ENCODE results near the gene C1orf50.
"Not testable (repeated sequence)": the region's sequence is repeated elsewhere in the genome, so short reads cannot be mapped to it uniquely, and the experiment has no call there.

The C1orf50 gene

GRCh38 chr1:42766741-42767509 is at the start of gene C1orf50, which contains the start of gene P3H1:
Gene C1orf50, plus strand, starts transcription at chr1:42767249. Its CDS starts 63 bp downstream, at chr1:42767312.
Gene P3H1, minus strand, starts transcription at chr1:42767028. Its CDS starts 57 bp downstream, at chr1:42766971.
- DNase-seq (ENCODE audit: low read depth in 3 of 3, low spot score in 1 of 3): peak; percentile 98 to 99 (median 99)

GRCh38 chr1:42720868-42721267 is 46.2 kb upstream of the C1orf50 start:
- no peak for DNase-seq (ENCODE audit: low read depth in 3 of 3, low spot score in 1 of 3)

GRCh38 chr1:42721926-42722325 is 45.1 kb upstream of the C1orf50 start:
- DNase-seq (ENCODE audit: low read depth in 3 of 3, low spot score in 1 of 3): no peak

GRCh38 chr1:42722403-42722802 is 44.6 kb upstream of the C1orf50 start:
- DNase-seq (ENCODE audit: low read depth in 3 of 3, low spot score in 1 of 3): not testable (repeated sequence)

- DNase-seq (ENCODE audit: low read depth in 3 of 3, low spot score in 1 of 3): no peak
These were observed 43.5 kb upstream of the C1orf50 start for GRCh38 chr1:42723511-42723910.

GRCh38 chr1:42725820-42726219 is 41.2 kb upstream of the C1orf50 start:
- not testable (repeated sequence) for DNase-seq (ENCODE audit: low read depth in 3 of 3, low spot score in 1 of 3)

GRCh38 chr1:42730002-42730401 is 37.0 kb upstream of the C1orf50 start:
- DNase-seq (ENCODE audit: low read depth in 3 of 3, low spot score in 1 of 3): no peak

- DNase-seq (ENCODE audit: low read depth in 3 of 3, low spot score in 1 of 3): peak in 1 of 3 donors; percentile 26
These were observed 36.1 kb upstream of the C1orf50 start for GRCh38 chr1:42730988-42731387.

GRCh38 chr1:42731585-42731984 is 35.5 kb upstream of the C1orf50 start:
- DNase-seq (ENCODE audit: low read depth in 3 of 3, low spot score in 1 of 3): no peak

GRCh38 chr1:42732126-42732680 is 34.8 kb upstream of the C1orf50 start:
- no peak for DNase-seq (ENCODE audit: low read depth in 3 of 3, low spot score in 1 of 3)

- DNase-seq (ENCODE audit: low read depth in 3 of 3, low spot score in 1 of 3): no peak
These were observed 33.4 kb upstream of the C1orf50 start for GRCh38 chr1:42733415-42734200.

GRCh38 chr1:42734201-42735035 is 32.6 kb upstream of the C1orf50 start:
- no peak for DNase-seq (ENCODE audit: low read depth in 3 of 3, low spot score in 1 of 3)

GRCh38 chr1:42735056-42735455 is 32.0 kb upstream of the C1orf50 start:
- no peak for DNase-seq (ENCODE audit: low read depth in 3 of 3, low spot score in 1 of 3)

GRCh38 chr1:42735477-42736105 is 31.5 kb upstream of the C1orf50 start:
- DNase-seq (ENCODE audit: low read depth in 3 of 3, low spot score in 1 of 3): no peak

GRCh38 chr1:42736152-42736551 is 30.9 kb upstream of the C1orf50 start:
- DNase-seq (ENCODE audit: low read depth in 3 of 3, low spot score in 1 of 3): no peak

- DNase-seq (ENCODE audit: low read depth in 3 of 3, low spot score in 1 of 3): no peak
These were observed 30.4 kb upstream of the C1orf50 start for GRCh38 chr1:42736571-42737200.

- DNase-seq (ENCODE audit: low read depth in 3 of 3, low spot score in 1 of 3): no peak
These were observed 29.8 kb upstream of the C1orf50 start for GRCh38 chr1:42737257-42737656.

GRCh38 chr1:42737986-42738677 is 28.9 kb upstream of the C1orf50 start:
- no peak for DNase-seq (ENCODE audit: low read depth in 3 of 3, low spot score in 1 of 3)

- no peak for DNase-seq (ENCODE audit: low read depth in 3 of 3, low spot score in 1 of 3)
These were observed 28.3 kb upstream of the C1orf50 start for GRCh38 chr1:42738678-42739226.

All from stimulated activated CD4-positive, alpha-beta T cell treated with anti-CD3 and anti-CD28 coated beads, TNF-alpha, amount 100 ng/mL, for 1 hour (primary cell).